ENCODE measurements around the gene CDADC1.

DNA sequence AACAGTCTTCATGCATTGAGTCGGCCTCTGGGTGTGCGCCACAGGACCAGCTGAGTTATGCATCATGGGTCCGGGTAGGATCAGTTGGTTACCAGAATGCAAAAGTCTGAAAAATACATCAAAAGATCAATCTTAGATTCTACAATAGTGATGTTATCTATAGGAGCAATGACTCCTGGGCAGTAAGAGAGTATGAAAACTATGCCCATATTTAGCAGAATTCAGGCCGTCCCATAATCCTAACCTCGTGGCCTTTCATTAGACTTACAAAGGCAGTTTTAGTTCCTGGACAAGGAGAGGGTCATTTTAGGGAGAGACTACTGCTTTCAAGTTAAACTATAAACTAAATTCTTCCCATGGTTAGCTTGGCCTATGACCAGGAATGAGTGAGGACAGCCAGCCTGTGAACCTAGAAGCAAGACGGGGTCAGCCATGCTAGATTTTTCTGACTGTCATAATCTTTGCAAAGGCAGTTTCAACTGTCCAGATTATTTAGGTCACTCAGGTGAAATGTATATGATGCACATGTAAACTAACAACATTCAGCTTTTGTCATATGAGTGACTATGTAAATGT is 11.8 kb upstream of the CDADC1 start:
- TF ChIP-seq, protein P1, sequence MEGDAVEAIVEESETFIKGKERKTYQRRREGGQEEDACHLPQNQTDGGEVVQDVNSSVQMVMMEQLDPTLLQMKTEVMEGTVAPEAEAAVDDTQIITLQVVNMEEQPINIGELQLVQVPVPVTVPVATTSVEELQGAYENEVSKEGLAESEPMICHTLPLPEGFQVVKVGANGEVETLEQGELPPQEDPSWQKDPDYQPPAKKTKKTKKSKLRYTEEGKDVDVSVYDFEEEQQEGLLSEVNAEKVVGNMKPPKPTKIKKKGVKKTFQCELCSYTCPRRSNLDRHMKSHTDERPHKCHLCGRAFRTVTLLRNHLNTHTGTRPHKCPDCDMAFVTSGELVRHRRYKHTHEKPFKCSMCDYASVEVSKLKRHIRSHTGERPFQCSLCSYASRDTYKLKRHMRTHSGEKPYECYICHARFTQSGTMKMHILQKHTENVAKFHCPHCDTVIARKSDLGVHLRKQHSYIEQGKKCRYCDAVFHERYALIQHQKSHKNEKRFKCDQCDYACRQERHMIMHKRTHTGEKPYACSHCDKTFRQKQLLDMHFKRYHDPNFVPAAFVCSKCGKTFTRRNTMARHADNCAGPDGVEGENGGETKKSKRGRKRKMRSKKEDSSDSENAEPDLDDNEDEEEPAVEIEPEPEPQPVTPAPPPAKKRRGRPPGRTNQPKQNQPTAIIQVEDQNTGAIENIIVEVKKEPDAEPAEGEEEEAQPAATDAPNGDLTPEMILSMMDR (IDR thresholded peaks at IDR 0.05; ENCODE audit: insufficient read depth, low read depth, low read length) = no peak
- no peak for TF ChIP-seq EZH2 (IDR thresholded peaks at IDR 0.05; ENCODE audit: insufficient read depth, low read length)
